Skin epidermis (tissue), 12 donors: ENCODE results near the gene POLR2H.

Source experiments
- H3K27ac ChIP-seq, 21 experiments: fragments of 200-600 bp; sonication (generic) in 11 of 21; one replicate each; pipeline ENCODE4 v1.5.0; 2020; ENCODE audit warnings: mild to moderate bottlenecking in 3 of 21, inconsistent platforms in 2 of 21, moderate library complexity in 2 of 21
- H3K4me3 ChIP-seq, 7 experiments: fragments of 200-600 bp; sonication (generic) in 2 of 7; one replicate each; pipeline ENCODE4 v1.5.0; 2020; ENCODE audit warnings: inconsistent platforms in 2 of 7, mild to moderate bottlenecking in 2 of 7, moderate library complexity in 1 of 7

Gene POLR2H

DNA sequence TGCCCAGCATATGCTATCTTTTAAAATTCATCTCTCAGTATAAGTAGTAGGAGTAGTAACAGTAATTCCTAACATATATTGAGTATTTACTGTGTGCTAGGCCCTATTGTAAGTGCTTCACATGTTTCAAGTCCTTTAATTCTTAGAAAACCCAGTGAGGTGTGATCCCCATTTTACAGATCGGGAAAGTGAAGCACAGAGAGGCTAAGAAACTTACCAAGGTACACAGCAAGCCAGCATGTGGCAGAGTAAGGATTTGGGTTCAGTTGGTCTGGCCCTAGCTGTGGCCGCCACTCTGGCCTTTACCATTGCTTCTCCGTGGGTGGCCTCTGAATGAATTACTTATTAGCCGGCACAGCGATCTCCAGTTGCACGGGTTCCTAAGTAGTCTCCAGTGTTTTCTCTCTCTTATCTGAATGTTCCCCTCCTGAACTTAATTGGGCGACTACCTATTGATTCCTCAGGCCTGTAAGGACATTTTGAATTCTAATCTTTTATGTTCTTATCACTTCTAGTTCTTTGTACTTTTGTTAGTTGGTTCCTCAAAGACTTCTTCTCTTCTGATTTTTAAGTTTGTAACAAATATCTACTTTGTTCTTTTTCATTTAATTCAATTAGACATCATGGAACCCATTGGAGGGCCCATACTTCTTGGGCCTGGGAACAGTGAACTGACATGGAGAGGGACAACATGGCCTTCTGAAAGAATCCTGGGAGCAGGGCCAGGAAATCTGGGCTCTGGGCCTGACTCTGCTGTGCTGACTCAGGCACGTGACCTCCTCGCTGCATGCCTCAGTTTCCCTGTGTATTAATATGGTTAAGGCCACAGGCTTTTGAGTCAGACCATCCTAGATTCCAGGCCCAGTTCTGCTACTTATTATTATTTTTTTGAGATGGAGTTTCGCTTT lies 11.7 kb upstream of the POLR2H start:
- Histone ChIP-seq H3K4me3 (no peak overlapping the region), H3K27ac (no peak overlapping the region)

DNA sequence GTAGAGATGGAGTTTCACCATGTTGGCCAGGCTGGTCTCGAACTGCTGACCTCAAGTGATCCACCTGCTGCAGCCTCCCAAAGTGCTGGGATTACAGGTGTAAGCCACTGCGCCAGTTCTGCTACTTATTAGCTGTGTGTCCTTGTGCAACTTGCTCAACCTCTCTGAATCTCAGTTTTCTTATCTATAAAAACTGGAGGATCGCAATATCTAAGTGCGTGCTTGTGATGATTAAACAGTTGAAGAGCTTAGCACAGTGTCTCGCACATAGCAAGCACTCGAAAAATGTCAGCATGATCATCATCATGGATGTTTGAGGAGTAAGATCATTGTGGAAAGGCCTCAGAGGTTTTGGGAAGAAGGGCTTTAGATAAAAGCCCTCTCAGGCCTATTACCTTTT lies 10.9 kb upstream of the POLR2H start:
- no peak overlapping the region for H3K4me3 ChIP-seq
- H3K27ac ChIP-seq, result no peak overlapping the region

DNA sequence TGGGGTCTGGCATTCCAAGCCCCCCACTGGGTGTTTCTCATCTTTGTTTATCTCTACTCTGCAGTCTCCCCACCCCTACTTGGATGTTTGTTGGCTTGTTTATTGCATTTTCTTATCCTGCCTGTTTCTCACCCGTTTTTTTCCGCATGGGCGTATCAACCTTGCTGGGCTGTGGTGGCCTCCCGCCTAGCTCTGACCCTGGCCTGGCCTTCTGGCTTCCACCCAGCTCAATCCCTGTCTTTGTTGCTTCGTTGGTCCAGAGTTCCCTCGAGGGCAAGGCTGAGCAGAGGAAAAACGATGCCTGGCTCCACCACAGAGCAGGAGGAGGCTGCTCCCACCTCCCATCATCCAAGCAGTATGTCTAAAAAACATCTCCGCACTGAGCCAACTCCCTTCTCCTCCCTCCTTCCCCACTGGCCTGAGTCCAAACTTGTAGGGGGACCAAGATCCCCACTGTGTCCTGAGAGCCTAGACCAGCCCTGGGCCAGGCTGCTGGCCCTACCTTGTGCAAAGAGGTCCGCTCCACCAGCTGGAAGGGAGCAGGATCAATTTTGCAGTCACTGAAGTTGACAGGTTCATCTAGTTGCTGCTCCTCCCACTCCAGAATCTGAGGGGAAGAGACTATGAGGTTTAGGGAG lies 9.9 kb upstream of the POLR2H start:
- no peak overlapping the region for H3K27ac ChIP-seq
- no peak overlapping the region for H3K4me3 ChIP-seq

DNA sequence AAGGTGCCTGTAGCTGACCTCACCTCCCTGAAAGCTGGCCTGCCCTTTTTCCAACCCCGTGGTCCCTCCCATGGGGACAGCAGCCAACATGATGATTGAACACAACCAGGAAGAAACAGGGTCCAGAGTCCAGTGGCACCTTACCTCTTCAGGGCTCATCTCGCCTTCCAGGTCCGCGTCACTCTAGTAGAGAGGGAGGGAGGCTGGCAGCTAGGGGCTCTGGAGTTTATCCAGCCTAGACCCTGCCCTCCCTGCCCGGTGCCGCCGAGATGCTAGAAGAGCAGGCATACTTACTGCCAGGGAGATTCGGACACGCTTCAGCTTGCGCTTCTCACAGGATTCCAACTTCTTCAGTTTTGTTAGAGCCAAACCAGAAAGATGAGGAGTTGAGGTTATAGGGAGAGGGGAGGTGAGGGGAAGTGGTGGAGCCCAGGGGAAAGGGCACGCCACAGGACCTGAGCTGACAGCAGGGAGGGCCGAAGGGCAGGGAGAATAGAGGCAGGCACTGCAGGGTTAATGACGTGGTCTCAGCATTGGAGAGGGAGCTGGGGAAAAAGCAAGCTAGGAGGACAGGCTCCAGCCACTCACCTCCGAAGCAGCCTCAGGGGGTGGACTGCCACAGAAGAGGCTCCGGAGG lies 9.2 kb upstream of the POLR2H start:
- H3K27ac ChIP-seq, result no peak overlapping the region

DNA sequence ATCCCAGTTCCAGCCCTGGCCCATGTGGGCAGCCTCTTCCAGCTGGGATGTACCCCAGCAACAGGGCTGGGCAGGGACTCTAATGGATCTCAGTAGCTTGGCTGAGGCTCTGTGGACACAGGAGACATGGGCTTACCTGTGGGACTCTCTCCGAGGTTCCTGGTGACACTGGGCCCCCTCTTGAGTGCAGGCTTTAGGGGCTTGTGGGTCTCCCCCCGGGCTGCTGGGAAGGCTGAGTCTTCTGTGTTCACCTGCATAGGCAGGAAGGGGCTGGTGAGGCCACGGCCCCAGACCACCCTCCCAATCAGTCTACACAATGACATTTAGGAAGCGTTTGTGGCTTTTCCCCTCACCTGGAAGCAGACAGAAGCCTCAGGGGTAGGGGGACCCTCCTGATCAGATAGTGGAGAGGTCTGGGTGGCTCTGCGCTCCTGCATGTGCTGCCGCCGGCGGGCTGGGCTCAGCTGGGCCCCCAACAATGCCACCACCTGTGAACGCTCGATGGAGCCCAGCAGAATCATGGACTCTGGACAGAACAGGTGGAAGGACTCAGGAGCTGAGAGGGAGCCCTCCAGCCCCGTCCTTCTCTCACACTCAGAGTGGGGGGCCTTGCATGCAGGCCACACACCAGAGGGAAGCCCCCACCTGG lies 8.5 kb upstream of the POLR2H start:
- no peak overlapping the region for H3K4me3 ChIP-seq
- no peak overlapping the region for H3K27ac ChIP-seq

More for the DNA sequence above, 9.2 kb upstream of the POLR2H start:
- H3K4me3 ChIP-seq, result no peak overlapping the region

DNA sequence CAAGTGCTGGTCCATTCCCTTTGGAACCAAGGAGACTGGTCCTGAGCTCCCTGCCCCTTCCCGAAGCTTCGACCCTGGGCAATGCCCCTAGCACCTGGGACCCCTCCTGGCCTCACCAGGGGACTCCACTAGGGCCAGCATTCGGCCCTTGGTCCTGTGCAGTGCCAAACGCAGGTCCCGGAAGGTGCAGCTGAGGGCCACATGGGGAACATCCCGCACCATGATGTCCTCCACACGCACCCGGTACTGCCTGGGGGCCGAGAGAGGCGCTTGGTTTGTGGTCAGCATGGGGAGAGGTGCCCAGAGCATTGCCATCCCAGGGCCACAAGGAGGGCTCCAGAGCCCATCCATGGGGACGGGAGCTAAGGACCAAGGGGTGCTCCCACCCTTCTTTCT lies 8.0 kb upstream of the POLR2H start:
- H3K27ac ChIP-seq, result no peak overlapping the region

DNA sequence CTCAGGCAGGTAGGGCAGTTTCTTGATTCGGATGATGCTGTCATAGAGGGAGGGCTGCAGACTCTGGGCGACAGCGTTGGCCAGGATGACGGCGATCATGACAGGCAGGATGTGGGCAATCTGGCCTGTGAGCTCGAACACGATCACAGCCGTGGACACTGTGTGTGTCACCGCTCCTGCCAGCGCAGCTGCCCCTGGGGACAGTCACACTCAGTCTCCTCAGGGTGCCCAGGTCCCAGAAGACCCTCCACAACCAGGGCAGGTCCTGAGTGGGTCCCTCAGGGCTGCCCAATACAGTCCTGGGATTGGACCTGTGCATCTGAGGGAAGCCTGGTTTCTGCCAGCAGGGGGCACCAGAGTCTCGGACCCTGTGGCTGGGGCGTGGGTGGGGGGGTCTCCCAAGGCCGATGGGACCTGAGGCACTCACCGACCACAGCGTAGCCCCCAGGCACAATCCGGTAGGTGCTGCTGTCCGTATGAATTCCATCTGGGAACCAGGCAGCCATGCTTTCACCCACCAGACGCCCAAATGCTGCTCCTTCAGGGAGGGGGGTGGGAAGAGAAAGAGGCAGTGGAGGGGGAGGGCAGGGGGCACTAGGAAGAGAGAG lies 7.3 kb upstream of the POLR2H start:
- no peak overlapping the region for H3K27ac ChIP-seq
- no peak overlapping the region for H3K4me3 ChIP-seq

More for the DNA sequence above, 8.0 kb upstream of the POLR2H start:
- no peak overlapping the region for H3K4me3 ChIP-seq

DNA sequence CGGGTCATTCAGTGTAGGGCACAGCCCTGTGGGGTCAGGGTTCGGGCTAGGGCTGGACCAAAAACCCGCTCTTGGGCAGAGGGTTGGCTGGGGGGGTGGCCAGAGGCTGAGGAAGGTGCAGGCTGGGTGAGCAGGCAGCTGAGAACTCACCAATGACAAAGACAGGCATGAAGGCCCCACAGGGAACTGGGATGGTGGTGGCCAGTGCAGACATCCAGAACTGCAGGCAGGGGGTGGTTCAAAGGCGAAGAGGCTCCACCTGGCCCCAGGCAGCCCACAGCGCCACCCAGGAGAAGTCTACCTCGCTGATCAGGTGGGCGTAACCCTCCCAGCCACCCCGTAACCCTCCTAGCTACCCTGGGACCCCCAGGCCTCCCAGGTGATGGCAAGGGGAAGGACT lies 6.8 kb upstream of the POLR2H start:
- no peak overlapping the region for H3K27ac ChIP-seq
- H3K4me3 ChIP-seq, result no peak overlapping the region

DNA sequence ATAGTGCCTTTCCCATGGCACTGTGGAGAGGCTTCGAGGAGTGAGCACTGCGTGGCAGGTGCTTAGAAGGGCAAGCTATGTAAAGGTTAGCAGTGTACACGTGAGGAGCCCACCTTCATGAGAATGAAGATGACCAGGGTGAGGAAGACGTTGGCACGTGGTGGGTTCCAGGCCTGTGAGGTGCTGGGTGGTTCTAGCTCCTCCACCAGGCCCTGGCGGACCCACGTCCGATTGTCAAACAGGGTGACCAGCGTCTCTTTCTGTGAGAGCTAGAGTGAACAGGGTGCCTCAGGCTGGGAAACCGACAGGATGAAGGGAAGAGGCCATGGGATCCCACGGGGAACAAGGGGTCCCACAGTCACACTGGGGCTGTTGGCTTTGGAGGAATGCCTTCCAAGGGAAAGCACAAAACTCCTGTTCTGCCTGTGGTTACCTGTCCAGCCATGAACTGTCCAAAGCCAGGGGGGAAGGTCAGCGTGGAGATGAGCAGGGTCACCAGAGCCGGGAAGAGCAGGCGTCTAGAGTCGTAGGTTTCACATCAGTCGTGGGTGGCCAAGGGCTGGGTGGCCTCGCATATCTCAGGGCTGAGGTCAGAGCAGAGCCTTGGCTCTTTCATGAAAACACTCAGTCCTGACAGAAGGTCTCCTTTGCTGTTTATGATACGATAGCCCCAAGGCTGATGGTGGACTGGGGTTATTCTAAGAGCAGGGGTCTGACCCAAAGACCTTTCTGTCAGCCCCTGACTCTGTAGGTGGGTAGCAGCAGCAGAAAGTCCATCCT lies 6.1 kb upstream of the POLR2H start:
- no peak overlapping the region for H3K27ac ChIP-seq
- H3K4me3 ChIP-seq, result no peak overlapping the region

DNA sequence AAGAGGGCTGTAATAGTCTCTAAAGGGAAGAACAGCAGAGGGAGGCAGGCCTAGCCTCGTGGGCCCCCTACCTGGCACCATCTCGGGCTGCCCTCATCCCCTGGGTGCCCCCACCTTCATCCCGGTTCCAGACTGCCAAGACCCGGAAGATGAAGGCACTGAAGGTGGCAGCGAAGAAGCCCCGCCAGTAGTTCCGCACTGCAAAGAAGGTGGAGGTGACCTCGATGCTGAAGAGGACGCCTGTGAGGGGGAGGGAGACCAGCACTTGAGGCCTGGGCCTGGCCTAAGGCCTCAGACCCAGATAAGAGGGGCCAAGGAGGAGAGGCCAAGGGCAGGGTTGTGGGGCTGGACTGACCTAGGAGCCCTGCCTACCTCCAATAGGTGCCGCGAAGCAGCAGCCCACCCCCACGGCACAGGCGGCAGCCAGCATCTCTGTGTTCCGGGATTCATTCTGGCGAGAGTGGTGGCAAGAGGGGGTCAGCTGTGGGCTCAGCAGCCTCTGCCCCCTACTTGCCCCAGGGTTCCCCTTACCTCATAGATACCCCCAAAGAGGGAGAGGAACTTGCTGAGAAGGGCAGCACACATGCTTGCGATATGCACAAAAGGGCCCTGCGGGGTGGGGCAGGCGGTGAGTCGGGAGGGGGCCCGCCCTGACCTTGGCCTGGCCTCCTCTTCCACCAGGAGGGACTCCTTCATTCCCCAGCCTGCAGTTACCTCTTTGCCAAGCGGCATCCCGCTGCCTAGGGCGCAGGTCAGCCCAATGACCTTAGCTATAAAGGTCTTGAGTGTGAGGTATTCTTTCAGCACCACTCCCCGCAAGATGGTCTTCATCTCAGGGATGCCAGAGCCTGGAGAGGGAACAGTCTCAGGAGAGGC lies 4.0 kb upstream of the POLR2H start:
- no peak overlapping the region for H3K27ac ChIP-seq

DNA sequence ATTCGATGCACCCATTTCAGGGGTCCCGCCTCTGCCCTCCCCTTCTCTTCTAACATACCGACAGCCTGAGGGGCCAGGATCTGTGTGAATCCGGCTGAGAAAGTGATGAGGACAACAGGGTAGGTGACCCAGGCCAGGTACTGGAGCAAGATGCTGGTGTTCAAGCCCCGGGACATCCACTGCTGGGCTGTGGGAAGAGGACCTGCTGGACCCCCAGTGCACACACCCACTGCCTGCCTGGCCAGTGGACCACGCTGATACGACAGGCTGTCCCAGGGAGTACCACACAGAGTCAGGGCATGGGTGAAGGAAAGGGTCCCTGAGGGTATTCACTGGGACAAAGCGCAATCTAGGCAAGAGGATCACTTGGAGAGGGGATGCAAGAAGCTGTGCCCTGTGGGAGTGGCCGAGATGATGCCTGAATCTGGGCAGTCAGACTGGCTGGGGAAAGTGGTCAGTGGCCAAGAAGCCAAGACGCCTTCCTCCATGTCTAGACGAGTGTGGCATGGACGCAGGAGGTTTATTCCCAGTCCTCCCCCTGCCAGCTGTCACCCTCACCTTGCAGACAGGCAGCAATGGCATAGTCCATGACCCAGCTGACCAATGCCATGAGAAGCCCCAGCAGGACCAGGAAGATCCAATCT lies 3.3 kb upstream of the POLR2H start:
- no peak overlapping the region for H3K27ac ChIP-seq
- no peak overlapping the region for H3K4me3 ChIP-seq

More for the DNA sequence above, 4.0 kb upstream of the POLR2H start:
- H3K4me3 ChIP-seq, result no peak overlapping the region

DNA sequence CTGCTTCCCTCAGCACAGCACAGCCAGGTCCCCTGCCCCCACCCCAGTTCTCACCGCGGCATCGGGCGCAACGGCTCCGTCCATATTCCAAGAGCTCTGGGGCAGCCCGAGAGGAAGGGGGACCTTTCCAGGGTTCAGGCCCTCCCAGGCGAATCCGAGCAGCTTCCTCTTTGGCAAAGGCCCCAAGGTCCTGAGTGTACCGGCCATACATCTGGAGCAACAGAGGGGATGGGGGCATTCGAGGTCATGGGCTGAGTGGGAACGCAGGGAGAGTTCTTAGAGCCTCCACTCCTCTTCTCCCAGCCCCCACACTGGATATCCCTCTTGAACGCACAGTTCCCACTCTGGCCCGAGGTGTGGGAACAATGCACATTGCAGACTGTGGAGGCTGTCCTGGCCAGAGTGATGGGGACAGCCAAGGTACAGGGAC lies 2.6 kb upstream of the POLR2H start:
- H3K27ac ChIP-seq, result no peak overlapping the region
- H3K4me3 ChIP-seq, result no peak overlapping the region

DNA sequence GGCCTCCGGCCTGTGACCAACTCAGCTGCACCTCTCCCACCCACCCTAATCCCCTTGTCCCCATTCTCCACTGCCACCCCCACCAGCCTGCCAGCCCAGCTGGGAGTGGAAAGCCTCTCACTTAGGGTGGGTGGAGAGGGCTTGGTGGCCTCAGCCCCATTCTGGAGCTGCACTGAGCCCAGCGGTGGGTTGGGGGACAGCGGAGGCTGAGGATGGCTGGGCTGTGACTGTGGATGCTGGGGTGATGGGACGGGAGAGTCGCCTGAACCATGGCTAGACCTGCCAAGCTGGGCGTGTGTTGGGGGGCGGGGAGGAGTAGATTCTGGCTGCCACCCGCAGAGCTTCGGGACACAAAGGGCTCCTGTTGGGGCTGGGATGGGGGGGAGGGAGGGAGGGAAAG lies 1.9 kb upstream of the POLR2H start:
- Histone ChIP-seq H3K27ac (no peak overlapping the region), H3K4me3 (no peak overlapping the region)

DNA sequence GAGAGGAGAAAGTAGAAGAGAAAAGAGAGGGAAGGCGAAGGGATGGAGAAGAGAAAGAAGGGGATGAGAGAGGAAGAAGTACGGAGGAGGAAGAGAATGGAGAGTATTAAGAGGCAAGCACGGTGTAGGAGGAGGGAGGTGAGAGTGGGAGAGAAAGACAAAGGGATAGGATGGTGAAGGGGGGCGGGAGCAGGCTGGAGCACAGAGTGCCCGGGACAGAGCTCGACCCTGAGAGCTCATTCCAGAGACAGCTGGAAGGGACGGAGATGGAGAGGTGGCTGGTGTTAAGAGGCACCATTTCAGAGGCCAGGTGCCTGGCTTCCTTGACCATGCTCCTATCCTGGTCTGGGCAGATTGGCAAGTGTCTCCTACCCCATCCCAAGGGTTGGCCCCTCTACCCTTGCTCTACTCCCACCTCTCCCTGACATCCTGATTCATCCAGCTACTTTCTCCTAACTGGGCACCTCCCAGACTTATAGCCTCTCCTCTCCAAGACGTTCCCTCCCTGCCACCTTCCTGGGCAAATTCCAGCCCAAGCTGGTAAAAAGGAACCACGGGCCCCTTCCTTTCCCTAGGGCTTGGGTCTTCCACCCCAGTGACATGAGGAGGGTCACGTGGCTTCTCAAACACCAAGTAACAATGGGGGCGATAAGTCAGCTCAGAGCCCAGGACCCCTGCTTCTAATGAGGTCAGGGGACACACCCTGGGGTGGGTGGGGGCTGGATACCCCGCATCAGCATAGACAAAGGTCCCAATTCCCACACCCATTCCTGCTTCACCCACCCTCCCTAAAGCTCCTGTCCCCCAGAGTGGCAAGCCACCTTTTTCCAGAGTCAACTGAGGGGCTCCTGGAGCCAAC lies 1.2 kb upstream of the POLR2H start:
- Histone ChIP-seq H3K27ac (peak overlapping the region in 2 of 21 experiments; percentile 94 to 96), H3K4me3 (peak overlapping the region in 6 of 7 experiments; percentile 68 to 91 (median 82))

DNA sequence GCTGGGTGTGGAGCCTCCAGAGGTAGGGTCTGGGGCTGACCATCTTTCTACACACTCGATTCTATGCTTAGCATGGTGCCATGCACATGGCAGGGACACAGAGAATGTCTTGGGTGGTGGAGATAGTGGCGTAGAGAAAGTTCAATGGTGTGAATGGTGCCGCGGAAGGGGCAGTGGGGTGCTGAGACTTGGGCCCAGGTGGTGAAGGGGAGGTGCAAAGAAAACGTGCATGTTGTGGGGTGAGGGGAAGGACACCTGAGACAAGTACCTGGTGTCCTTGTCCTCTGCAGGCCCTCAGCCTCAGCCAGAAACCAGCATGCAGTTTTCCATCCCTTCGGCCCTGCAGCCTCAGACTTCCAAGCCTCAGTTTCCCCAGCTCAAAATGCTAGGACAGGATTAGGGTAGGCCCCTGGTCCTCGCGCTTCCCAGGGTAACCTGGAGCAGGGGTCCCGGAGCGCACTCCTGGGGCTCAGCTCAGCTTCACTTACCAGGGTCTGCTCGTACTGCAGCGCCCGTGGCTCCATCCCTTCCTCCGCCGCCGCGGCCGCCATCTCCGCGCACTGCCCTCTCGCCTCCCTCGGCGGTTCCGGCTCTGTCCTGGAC lies 480 bp upstream of the POLR2H start:
- H3K4me3 ChIP-seq, result peak overlapping the region; percentile 63 to 91 (median 81)
- H3K27ac ChIP-seq, result peak overlapping the region in 20 of 21 experiments; percentile 47 to 99 (median 98)
